HepG2 (cell line): ENCODE measurements around the gene NOP14. TPM values are rescaled to one million over a fixed set of nuclear protein-coding genes. Genes with fewer than 3 reads are reported as not detected.

ENCODE experiments used
- ADNP ChIP-seq: sonication (generic); formaldehyde crosslinking; IDR thresholded peaks from 2 replicates; pipeline ENCODE4 v1.4.0; 2020; ENCODE audit warnings: missing genetic modification reagents
- HNRNPUL1 ChIP-seq: fragments of 200-400 bp; formaldehyde crosslinking; IDR thresholded peaks from 2 replicates; pipeline ENCODE4 v1.6.1; 2017; ENCODE audit warnings: low read depth, mild to moderate bottlenecking, low read length, moderate library complexity
- IKZF1 ChIP-seq: fragments of 450-650 bp; IDR thresholded peaks from 2 replicates; pipeline ENCODE4 v1.7.1; 2016
- MED13 ChIP-seq: sonication (generic); formaldehyde crosslinking; IDR thresholded peaks from 2 replicates; pipeline ENCODE4 v1.5.0; 2020; ENCODE audit warnings: missing genetic modification reagents
- MEIS1 ChIP-seq: sonication (generic); formaldehyde crosslinking; IDR thresholded peaks from 2 replicates; pipeline ENCODE4 v1.9.0; 2021; ENCODE audit warnings: mild to moderate bottlenecking, missing genetic modification reagents, moderate library complexity, borderline replicate concordance
- RARA ChIP-seq: IDR thresholded peaks from 2 replicates; pipeline ENCODE4 v1.6.1; 2016; ENCODE audit warnings: missing genetic modification reagents, missing compliant biosample characterization
- RFX5 ChIP-seq: IDR thresholded peaks from 2 replicates; pipeline ENCODE4 v1.6.1; 2011; ENCODE audit warnings: low read depth, low read length, improper control_type of control experiment
- SMAD1 ChIP-seq: sonication (generic); formaldehyde crosslinking; IDR thresholded peaks from 2 replicates; pipeline ENCODE4 v1.4.0; 2020; ENCODE audit warnings: missing genetic modification reagents, low read depth, mild to moderate bottlenecking, borderline replicate concordance
- SMYD3 ChIP-seq: sonication (generic); formaldehyde crosslinking; IDR thresholded peaks from 2 replicates; pipeline ENCODE4 v1.8.1; 2023; ENCODE audit warnings: mild to moderate bottlenecking, missing genetic modification reagents
- ZBTB2 ChIP-seq: sonication (generic); formaldehyde crosslinking; IDR thresholded peaks from 2 replicates; pipeline ENCODE4 v1.8.0; 2022; ENCODE audit warnings: low read depth, missing genetic modification reagents
- ZC3H4 ChIP-seq: sonication (generic); formaldehyde crosslinking; IDR thresholded peaks from 2 replicates; pipeline ENCODE4 v1.4.0; 2020; ENCODE audit warnings: missing genetic modification reagents, borderline replicate concordance
- ZFP82 ChIP-seq: sonication (generic); formaldehyde crosslinking; IDR thresholded peaks from 2 replicates; pipeline ENCODE4 v1.5.1; 2020; ENCODE audit warnings: mild to moderate bottlenecking, missing genetic modification reagents, borderline replicate concordance
- ZNF207 ChIP-seq: fragments of 450-650 bp; IDR thresholded peaks from 2 replicates; pipeline ENCODE4 v1.6.1; 2016; ENCODE audit warnings: antibody characterized with exemption, borderline replicate concordance
- ZNF441 ChIP-seq: sonication (generic); formaldehyde crosslinking; IDR thresholded peaks from 2 replicates; pipeline ENCODE4 v1.7.0; 2021; ENCODE audit warnings: missing genetic modification reagents, borderline replicate concordance
- ZNF446 ChIP-seq: sonication (generic); formaldehyde crosslinking; IDR thresholded peaks from 2 replicates; pipeline ENCODE4 v1.5.0; 2020; ENCODE audit warnings: mild to moderate bottlenecking, missing genetic modification reagents
- ZNF614 ChIP-seq: IDR thresholded peaks from 2 replicates; pipeline ENCODE4 v1.6.1; 2018; ENCODE audit warnings: missing biosample characterization, missing genetic modification reagents, inconsistent platforms, borderline replicate concordance
- ZSCAN29 ChIP-seq: sonication (generic); formaldehyde crosslinking; conservative IDR thresholded peaks from 2 replicates; pipeline ENCODE4 v1.4.0; 2020; ENCODE audit warnings: mild to moderate bottlenecking, missing genetic modification reagents
- polyA plus RNA-seq, 8 experiments: library from polyadenylated mRNA; depleted of rRNA in 3 of 8; stranded (reverse) in 7 of 8; unstranded in 1 of 8; fragments of >200 nt; fragmentation: Illumina TruSeq in 4 of 8; extraction: Trizol in 4 of 8; gene quantifications; 2 replicates each; pipeline versions ENCODE4 v1.2.1 to v1.2.3, GENCODE V29; 2011 to 2016; ENCODE audit warnings: low read depth in 4 of 8, missing spikeins in 1 of 8, mixed read lengths in 1 of 8; ENCODE audit not compliant: insufficient read depth in 1 of 8
- total RNA-seq, 5 experiments: library from RNA; depleted of rRNA; stranded (reverse); fragments of >200 nt; fragmentation: Illumina TruSeq; extraction: Trizol; gene quantifications; 2 replicates each; pipeline ENCODE4 v1.2.3, GENCODE V29; 2016; ENCODE audit warnings: low read depth in 1 of 5
- TF ChIP-seq, protein P1 (sequence below): sonication (generic); formaldehyde crosslinking; IDR thresholded peaks from 2 replicates; pipeline ENCODE4 v1.8.0; 2022; ENCODE audit warnings: missing genetic modification reagents, mild to moderate bottlenecking, moderate library complexity, borderline replicate concordance
- TF ChIP-seq, protein P2 (sequence below): sonication (generic); formaldehyde crosslinking; IDR thresholded peaks from 2 replicates; pipeline ENCODE4 v1.4.0; 2020; ENCODE audit warnings: mild to moderate bottlenecking, missing genetic modification reagents
- TF ChIP-seq, protein P3 (sequence below): sonication (generic); formaldehyde crosslinking; IDR thresholded peaks from 2 replicates; pipeline ENCODE4 v1.4.0; 2020; ENCODE audit warnings: mild to moderate bottlenecking, missing genetic modification reagents

The NOP14 gene
- total and polyA plus RNA-seq, 2 of the 13 experiments (the other 11 are each of a cell fraction or from before 2014, with no cell fraction given): 6.9 to 47.9 TPM

GRCh38 chr4:2963175-2963965, at the start of gene NOP14, which contains the start of gene GRK4 (continued):
- TF ChIP-seq, protein P1, sequence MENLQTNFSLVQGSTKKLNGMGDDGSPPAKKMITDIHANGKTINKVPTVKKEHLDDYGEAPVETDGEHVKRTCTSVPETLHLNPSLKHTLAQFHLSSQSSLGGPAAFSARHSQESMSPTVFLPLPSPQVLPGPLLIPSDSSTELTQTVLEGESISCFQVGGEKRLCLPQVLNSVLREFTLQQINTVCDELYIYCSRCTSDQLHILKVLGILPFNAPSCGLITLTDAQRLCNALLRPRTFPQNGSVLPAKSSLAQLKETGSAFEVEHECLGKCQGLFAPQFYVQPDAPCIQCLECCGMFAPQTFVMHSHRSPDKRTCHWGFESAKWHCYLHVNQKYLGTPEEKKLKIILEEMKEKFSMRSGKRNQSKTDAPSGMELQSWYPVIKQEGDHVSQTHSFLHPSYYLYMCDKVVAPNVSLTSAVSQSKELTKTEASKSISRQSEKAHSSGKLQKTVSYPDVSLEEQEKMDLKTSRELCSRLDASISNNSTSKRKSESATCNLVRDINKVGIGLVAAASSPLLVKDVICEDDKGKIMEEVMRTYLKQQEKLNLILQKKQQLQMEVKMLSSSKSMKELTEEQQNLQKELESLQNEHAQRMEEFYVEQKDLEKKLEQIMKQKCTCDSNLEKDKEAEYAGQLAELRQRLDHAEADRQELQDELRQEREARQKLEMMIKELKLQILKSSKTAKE: peak; percentile 60; the same call in 1 of the 2 replicates
- TF ChIP-seq, protein P2, sequence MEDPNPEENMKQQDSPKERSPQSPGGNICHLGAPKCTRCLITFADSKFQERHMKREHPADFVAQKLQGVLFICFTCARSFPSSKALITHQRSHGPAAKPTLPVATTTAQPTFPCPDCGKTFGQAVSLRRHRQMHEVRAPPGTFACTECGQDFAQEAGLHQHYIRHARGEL (CRISPR knock-in tag): peak; percentile 90; the same call in 1 of the 2 replicates
- peak; percentile 82 for TF ChIP-seq ZNF614
- peak; percentile 66 for TF ChIP-seq ZBTB2
- TF ChIP-seq SMAD1: peak; percentile 40; the same call in 1 of the 2 replicates
- no peak for TF ChIP-seq RFX5
- peak; percentile 54; the same call in 1 of the 2 replicates for TF ChIP-seq RARA (CRISPR knock-in tag)
- TF ChIP-seq, protein P3, sequence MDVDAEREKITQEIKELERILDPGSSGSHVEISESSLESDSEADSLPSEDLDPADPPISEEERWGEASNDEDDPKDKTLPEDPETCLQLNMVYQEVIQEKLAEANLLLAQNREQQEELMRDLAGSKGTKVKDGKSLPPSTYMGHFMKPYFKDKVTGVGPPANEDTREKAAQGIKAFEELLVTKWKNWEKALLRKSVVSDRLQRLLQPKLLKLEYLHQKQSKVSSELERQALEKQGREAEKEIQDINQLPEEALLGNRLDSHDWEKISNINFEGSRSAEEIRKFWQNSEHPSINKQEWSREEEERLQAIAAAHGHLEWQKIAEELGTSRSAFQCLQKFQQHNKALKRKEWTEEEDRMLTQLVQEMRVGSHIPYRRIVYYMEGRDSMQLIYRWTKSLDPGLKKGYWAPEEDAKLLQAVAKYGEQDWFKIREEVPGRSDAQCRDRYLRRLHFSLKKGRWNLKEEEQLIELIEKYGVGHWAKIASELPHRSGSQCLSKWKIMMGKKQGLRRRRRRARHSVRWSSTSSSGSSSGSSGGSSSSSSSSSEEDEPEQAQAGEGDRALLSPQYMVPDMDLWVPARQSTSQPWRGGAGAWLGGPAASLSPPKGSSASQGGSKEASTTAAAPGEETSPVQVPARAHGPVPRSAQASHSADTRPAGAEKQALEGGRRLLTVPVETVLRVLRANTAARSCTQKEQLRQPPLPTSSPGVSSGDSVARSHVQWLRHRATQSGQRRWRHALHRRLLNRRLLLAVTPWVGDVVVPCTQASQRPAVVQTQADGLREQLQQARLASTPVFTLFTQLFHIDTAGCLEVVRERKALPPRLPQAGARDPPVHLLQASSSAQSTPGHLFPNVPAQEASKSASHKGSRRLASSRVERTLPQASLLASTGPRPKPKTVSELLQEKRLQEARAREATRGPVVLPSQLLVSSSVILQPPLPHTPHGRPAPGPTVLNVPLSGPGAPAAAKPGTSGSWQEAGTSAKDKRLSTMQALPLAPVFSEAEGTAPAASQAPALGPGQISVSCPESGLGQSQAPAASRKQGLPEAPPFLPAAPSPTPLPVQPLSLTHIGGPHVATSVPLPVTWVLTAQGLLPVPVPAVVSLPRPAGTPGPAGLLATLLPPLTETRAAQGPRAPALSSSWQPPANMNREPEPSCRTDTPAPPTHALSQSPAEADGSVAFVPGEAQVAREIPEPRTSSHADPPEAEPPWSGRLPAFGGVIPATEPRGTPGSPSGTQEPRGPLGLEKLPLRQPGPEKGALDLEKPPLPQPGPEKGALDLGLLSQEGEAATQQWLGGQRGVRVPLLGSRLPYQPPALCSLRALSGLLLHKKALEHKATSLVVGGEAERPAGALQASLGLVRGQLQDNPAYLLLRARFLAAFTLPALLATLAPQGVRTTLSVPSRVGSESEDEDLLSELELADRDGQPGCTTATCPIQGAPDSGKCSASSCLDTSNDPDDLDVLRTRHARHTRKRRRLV (CRISPR knock-in tag): 0 out of 2 replicates have a peak, but pooled peaks have one; percentile 53
- TF ChIP-seq MED13: peak; percentile 53; the same call in 1 of the 2 replicates
- TF ChIP-seq ZFP82: peak; percentile 66; the same call in 1 of the 2 replicates
- peak; percentile 82 for TF ChIP-seq SMYD3 (CRISPR knock-in tag)
- no peak for TF ChIP-seq ZC3H4
- peak; percentile 78; the same call in 1 of the 2 replicates for TF ChIP-seq MEIS1
- no peak for TF ChIP-seq IKZF1
- no peak for TF ChIP-seq ADNP (CRISPR knock-in tag)
- no peak; the same call in 1 of the 2 replicates for TF ChIP-seq ZNF441
- peak; percentile 94 for TF ChIP-seq ZSCAN29 (CRISPR knock-in tag)
- no peak for TF ChIP-seq ZNF207
- TF ChIP-seq HNRNPUL1: no peak
- peak; percentile 87 for TF ChIP-seq ZNF446 (CRISPR knock-in tag)
